ENCODE data around the gene SS18.

DNA sequence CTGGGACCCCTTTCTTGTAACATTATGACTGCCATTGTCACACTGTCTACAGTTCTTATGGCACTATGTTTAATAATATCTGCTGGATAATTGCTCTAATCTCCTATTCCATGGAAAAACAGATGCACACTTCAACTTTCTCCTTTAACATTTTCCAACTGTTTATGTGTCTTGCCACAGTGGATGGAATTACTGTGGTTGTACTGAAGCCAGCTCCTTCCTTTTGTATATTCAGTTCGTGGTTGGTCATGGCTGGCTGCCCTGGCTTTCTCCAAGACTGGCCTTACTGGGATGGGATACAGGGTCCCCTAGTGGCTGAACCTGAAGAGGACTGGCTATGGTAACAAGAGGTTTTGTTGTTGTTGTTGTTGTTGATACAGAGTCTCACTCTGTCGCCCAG, 113.9 kb downstream of the SS18 start:
- TF ChIP-seq, protein P1, sequence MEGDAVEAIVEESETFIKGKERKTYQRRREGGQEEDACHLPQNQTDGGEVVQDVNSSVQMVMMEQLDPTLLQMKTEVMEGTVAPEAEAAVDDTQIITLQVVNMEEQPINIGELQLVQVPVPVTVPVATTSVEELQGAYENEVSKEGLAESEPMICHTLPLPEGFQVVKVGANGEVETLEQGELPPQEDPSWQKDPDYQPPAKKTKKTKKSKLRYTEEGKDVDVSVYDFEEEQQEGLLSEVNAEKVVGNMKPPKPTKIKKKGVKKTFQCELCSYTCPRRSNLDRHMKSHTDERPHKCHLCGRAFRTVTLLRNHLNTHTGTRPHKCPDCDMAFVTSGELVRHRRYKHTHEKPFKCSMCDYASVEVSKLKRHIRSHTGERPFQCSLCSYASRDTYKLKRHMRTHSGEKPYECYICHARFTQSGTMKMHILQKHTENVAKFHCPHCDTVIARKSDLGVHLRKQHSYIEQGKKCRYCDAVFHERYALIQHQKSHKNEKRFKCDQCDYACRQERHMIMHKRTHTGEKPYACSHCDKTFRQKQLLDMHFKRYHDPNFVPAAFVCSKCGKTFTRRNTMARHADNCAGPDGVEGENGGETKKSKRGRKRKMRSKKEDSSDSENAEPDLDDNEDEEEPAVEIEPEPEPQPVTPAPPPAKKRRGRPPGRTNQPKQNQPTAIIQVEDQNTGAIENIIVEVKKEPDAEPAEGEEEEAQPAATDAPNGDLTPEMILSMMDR (conservative IDR thresholded peaks at IDR 0.05): no peak
- no peak for TF ChIP-seq ZFX (IDR thresholded peaks at IDR 0.05)

All from C4-2B (cell line).